Measurements from ENCODE around the gene FAM117B. TPM values are rescaled to one million over a fixed set of nuclear protein-coding genes. Genes with fewer than 3 reads are reported as not detected.

Gene FAM117B
- total RNA-seq, 1 donor from 2014 or later, result 2.1 TPM

DNA sequence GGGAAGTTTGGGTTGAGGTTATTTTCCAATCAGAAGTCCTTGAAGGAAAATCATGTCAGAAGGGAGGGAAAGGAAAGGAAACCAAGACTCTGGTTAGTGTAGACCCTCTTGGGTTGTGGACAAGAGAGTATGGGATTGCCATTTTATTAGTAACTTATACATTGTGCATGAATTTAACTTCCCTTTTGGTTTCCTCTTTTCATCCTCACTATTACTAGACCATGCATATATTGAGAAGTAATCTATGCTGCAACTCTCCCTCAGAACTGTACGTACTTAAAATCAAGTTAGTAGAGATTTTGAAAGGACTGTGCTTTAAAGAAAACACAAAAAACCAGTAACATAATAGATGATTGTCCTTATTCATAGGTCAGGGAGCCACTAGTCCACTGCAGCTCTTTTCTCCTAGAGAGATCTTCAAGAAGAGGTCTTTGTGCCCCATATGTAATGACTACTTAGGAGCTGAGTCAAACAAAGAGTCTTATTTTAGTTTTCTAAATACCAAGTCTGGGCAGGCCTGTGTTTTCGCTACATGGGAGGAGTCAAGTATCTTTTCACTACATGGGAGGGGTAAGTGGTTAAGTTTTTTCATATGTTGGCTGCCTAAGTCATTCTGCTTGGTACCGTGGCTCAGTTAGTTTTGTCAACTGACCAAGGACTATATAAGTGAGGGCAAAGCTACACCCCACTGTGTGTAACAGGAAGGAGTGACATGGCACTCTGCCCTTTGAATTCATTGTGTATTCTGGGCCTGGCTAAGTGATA is 25.2 kb upstream of the FAM117B start:
- no peak overlapping the region for H3K9ac ChIP-seq (ENCODE audit: low read depth in 1 of 3, low read length in 3 of 3)
- H3K27ac ChIP-seq (ENCODE audit: low read depth, low read length), result no peak overlapping the region
- no peak overlapping the region for H3K4me3 ChIP-seq (ENCODE audit: low read length in 3 of 3)
- no peaks in the 10 kb centered on the region for H3K36me3 ChIP-seq (ENCODE audit: control insufficient read depth in 3 of 3, insufficient read depth in 3 of 3, low read length in 3 of 3)
- H3K27me3 ChIP-seq (ENCODE audit: control insufficient read depth in 3 of 3, insufficient read depth in 3 of 3, low read length in 3 of 3), result no peaks in the 10 kb centered on the region
- no peaks in the 10 kb centered on the region for H3K4me1 ChIP-seq (ENCODE audit: control insufficient read depth in 3 of 3, insufficient read depth in 3 of 3, low read length in 3 of 3)
- H3K9me3 ChIP-seq (ENCODE audit: control insufficient read depth in 3 of 3, low read length in 3 of 3), result no peaks in the 10 kb centered on the region

DNA sequence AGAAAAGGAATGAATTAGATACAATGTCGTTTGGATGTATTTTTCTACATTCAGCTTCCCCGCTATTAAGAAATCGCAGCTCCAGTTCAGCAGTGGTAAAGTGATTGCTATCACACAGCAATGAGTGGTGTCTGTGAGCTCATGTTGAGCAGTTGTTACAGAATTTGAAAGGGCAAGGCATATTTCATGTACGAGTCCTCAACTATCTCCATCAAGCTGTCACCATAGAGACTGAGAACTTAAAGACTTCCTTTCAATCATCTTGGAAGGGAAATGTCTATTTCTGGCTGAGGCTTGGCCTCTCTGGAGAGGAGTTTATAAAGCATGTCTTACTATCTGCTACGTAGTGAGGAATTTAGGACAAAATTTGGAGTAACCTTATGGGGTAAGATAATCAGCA is 24.4 kb upstream of the FAM117B start:
- no peak overlapping the region for H3K4me3 ChIP-seq (ENCODE audit: low read length in 3 of 3)
- H3K4me1 ChIP-seq (ENCODE audit: control insufficient read depth in 3 of 3, insufficient read depth in 3 of 3, low read length in 3 of 3), result no peaks in the 10 kb centered on the region
- H3K9me3 ChIP-seq (ENCODE audit: control insufficient read depth in 3 of 3, low read length in 3 of 3), result no peaks in the 10 kb centered on the region
- H3K36me3 ChIP-seq (ENCODE audit: control insufficient read depth in 3 of 3, insufficient read depth in 3 of 3, low read length in 3 of 3), result no peaks in the 10 kb centered on the region
- H3K27ac ChIP-seq (ENCODE audit: low read depth, low read length), result no peak overlapping the region
- H3K27me3 ChIP-seq (ENCODE audit: control insufficient read depth in 3 of 3, insufficient read depth in 3 of 3, low read length in 3 of 3), result no peaks in the 10 kb centered on the region
- H3K9ac ChIP-seq (ENCODE audit: low read depth in 1 of 3, low read length in 3 of 3), result no peak overlapping the region

DNA sequence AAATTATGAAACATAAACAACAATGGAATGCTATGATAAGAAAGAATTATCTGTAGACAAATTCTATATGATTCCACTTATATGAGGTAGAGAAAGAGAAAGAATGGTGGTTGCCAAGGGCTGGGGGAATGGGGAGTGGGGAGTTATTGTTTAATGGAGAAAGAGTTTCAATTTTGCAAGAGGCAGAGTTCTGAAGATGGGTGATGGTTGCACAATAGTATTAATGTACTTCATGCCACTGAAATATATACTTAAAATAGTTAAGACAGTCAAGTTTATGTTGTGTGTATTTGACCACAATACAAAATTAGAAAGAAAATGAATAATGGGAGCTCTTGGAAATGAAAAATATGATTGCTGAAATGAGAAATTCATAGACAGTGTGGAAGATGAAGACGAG is 22.6 kb upstream of the FAM117B start:
- no peaks in the 10 kb centered on the region for H3K9me3 ChIP-seq (ENCODE audit: control insufficient read depth in 3 of 3, low read length in 3 of 3)
- no peaks in the 10 kb centered on the region for H3K4me1 ChIP-seq (ENCODE audit: control insufficient read depth in 3 of 3, insufficient read depth in 3 of 3, low read length in 3 of 3)
- H3K36me3 ChIP-seq (ENCODE audit: control insufficient read depth in 3 of 3, insufficient read depth in 3 of 3, low read length in 3 of 3), result no peaks in the 10 kb centered on the region
- no peak overlapping the region for H3K9ac ChIP-seq (ENCODE audit: low read depth in 1 of 3, low read length in 3 of 3)
- no peak overlapping the region for H3K4me3 ChIP-seq (ENCODE audit: low read length in 3 of 3)
- H3K27me3 ChIP-seq (ENCODE audit: control insufficient read depth in 3 of 3, insufficient read depth in 3 of 3, low read length in 3 of 3), result no peaks in the 10 kb centered on the region
- no peak overlapping the region for H3K27ac ChIP-seq (ENCODE audit: low read depth, low read length)

DNA sequence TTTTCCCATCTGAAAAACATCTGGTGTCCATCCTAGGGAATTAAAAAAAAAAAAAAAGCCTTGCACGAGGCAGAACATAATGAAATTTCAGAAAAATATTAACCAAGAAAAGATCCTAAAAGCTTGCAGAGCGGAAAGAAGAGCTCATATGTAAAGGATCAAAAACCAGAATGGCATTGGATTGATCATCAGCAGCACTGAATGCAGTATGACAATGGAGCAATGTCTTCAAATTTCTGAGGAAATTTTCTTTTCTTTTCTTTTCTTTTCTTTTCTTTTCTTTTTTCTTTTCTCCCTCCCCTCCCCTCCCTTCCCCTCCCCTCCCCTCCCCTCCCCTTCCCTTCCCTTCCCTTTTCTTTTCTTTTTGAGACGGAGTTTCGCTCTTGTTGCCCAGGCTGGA is 21.3 kb upstream of the FAM117B start:
- Histone ChIP-seq H3K9me3 (ENCODE audit: control insufficient read depth in 3 of 3, low read length in 3 of 3) (no peaks in the 10 kb centered on the region), H3K27me3 (ENCODE audit: control insufficient read depth in 3 of 3, insufficient read depth in 3 of 3, low read length in 3 of 3) (no peaks in the 10 kb centered on the region), H3K27ac (ENCODE audit: low read depth, low read length) (no peak overlapping the region), H3K9ac (ENCODE audit: low read depth in 1 of 3, low read length in 3 of 3) (no peak overlapping the region), H3K4me1 (ENCODE audit: control insufficient read depth in 3 of 3, insufficient read depth in 3 of 3, low read length in 3 of 3) (no peaks in the 10 kb centered on the region), H3K36me3 (ENCODE audit: control insufficient read depth in 3 of 3, insufficient read depth in 3 of 3, low read length in 3 of 3) (no peaks in the 10 kb centered on the region), H3K4me3 (ENCODE audit: low read length in 3 of 3) (no peak overlapping the region)

DNA sequence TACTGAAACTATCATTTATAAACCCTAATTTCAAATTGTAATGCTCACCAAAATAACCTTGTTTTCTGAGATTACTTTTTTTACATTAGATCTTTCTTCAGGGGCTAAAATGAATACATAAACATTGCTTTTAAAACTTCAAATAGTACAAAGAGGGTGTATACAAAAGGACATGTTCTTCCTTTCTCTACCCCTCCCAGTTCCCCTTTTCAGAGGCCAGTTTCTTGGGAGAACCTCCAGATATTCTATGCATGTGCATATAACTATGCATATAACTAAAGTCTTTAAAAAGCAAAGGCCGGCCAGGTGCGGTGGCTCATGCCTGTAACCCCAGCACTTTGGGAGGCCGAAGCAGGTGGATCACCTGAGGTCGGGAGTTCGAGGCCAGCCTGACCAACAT is 10.6 kb upstream of the FAM117B start:
- H3K4me3 ChIP-seq (ENCODE audit: low read length in 3 of 3), result no peak overlapping the region
- H3K27me3 ChIP-seq (ENCODE audit: control insufficient read depth in 3 of 3, insufficient read depth in 3 of 3, low read length in 3 of 3), result no peaks in the 10 kb centered on the region
- no peaks in the 10 kb centered on the region for H3K9me3 ChIP-seq (ENCODE audit: control insufficient read depth in 3 of 3, low read length in 3 of 3)
- no peak overlapping the region for H3K9ac ChIP-seq (ENCODE audit: low read depth in 1 of 3, low read length in 3 of 3)
- no peaks in the 10 kb centered on the region for H3K36me3 ChIP-seq (ENCODE audit: control insufficient read depth in 3 of 3, insufficient read depth in 3 of 3, low read length in 3 of 3)
- no peaks in the 10 kb centered on the region for H3K4me1 ChIP-seq (ENCODE audit: control insufficient read depth in 3 of 3, insufficient read depth in 3 of 3, low read length in 3 of 3)
- no peak overlapping the region for H3K27ac ChIP-seq (ENCODE audit: low read depth, low read length)

DNA sequence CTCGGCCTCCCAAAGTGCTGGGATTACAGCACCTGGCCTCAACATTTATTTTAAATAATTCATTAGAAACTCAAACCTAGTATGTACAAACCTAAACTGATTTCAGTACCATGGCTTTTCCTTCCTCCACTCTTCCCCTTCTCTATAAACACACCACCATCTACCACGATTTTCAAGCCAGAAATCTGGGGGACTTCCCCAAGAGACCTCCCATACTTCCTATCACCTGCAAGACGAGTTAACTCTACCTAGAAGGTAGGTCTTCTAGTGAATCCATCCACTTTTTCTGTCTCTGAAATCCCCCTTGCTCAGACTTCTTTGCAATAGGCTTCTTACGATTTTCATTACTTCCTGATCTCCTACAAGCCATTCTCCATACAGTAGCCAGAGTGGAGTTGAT is 7.7 kb upstream of the FAM117B start:
- H3K4me3 ChIP-seq (ENCODE audit: low read length in 3 of 3), result no peak overlapping the region
- no peak overlapping the region for H3K9ac ChIP-seq (ENCODE audit: low read depth in 1 of 3, low read length in 3 of 3)

DNA sequence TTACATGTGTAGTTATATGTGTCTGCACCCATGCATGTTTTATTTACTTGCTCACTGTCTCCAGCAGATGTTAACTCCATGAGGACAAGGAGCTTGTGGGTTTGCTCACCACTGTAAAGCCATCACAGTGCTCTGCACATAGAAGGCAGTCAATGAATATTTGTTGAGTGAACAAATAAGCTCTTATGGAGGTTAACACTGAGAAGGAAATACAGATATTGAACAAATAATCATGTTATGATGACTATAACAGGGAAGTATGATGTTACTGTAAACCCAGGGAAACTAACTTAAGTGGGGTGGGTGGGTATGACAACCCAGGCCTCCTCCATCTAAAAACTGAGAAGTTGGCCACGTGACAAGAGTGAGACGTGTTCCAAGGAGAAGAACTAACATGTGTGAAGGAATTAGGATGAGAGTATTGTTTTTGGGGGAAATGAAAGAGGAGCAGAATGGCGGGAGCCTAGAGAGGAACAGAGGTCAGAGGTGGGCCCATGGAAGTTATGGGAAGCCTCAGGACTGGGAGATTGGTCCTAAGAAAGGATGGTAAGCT is 6.0 kb upstream of the FAM117B start:
- no peaks in the 10 kb centered on the region for H3K36me3 ChIP-seq (ENCODE audit: control insufficient read depth in 3 of 3, insufficient read depth in 3 of 3, low read length in 3 of 3)
- no peaks in the 10 kb centered on the region for H3K27me3 ChIP-seq (ENCODE audit: control insufficient read depth in 3 of 3, insufficient read depth in 3 of 3, low read length in 3 of 3)
- H3K27ac ChIP-seq (ENCODE audit: low read depth, low read length), result no peak overlapping the region
- no peak overlapping the region for H3K9ac ChIP-seq (ENCODE audit: low read depth in 1 of 3, low read length in 3 of 3)
- no peaks in the 10 kb centered on the region for H3K9me3 ChIP-seq (ENCODE audit: control insufficient read depth in 3 of 3, low read length in 3 of 3)
- H3K4me1 ChIP-seq (ENCODE audit: control insufficient read depth in 3 of 3, insufficient read depth in 3 of 3, low read length in 3 of 3), result no peaks in the 10 kb centered on the region
- H3K4me3 ChIP-seq (ENCODE audit: low read length in 3 of 3), result no peak overlapping the region

More for the DNA sequence above, 7.7 kb upstream of the FAM117B start:
- Histone ChIP-seq H3K4me1 (ENCODE audit: control insufficient read depth in 3 of 3, insufficient read depth in 3 of 3, low read length in 3 of 3) (no peaks in the 10 kb centered on the region), H3K27ac (ENCODE audit: low read depth, low read length) (no peak overlapping the region), H3K36me3 (ENCODE audit: control insufficient read depth in 3 of 3, insufficient read depth in 3 of 3, low read length in 3 of 3) (no peaks in the 10 kb centered on the region), H3K9me3 (ENCODE audit: control insufficient read depth in 3 of 3, low read length in 3 of 3) (no peaks in the 10 kb centered on the region), H3K27me3 (ENCODE audit: control insufficient read depth in 3 of 3, insufficient read depth in 3 of 3, low read length in 3 of 3) (no peaks in the 10 kb centered on the region)

DNA sequence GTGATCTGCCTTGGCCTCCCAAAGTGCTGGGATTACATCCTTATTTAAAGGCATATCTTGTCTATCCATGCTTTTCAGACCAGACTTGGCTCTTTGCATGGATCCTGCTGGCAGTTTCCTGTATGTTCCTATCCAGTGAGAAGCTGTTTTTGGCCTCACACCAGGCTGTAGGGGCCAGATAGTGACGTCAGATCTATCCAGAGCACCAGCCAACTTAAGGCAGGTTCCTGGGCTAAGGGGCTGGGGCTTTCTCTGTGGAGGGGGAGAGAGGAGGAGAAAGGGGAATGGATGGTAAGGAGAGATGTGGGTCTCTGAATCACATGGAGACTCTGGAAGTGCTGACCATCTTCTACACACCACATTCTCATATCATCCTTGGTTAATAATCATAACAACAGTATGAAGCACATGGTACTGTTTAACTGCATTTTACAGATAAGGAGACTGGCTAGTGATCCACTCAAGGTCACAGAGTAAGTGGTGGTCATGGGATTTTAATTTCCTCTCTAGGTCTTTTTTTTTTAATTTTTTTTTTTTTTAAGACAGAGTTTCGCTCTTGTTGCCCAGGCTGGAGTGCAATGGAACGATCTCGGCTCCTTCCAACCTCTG is 2.0 kb upstream of the FAM117B start:
- H3K27me3 ChIP-seq (ENCODE audit: control insufficient read depth in 3 of 3, insufficient read depth in 3 of 3, low read length in 3 of 3), result no peaks in the 10 kb centered on the region
- peaks cover 2 to 11% (median 5%) of the 10 kb centered on the region in 3 donors for H3K4me1 ChIP-seq (ENCODE audit: control insufficient read depth in 3 of 3, insufficient read depth in 3 of 3, low read length in 3 of 3)
- H3K9ac ChIP-seq (ENCODE audit: low read depth in 1 of 3, low read length in 3 of 3), result no peak overlapping the region
- H3K4me3 ChIP-seq (ENCODE audit: low read length in 3 of 3), result no peak overlapping the region
- H3K9me3 ChIP-seq (ENCODE audit: control insufficient read depth in 3 of 3, low read length in 3 of 3), result no peaks in the 10 kb centered on the region
- H3K36me3 ChIP-seq (ENCODE audit: control insufficient read depth in 3 of 3, insufficient read depth in 3 of 3, low read length in 3 of 3), result no peaks in the 10 kb centered on the region
- no peak overlapping the region for H3K27ac ChIP-seq (ENCODE audit: low read depth, low read length)

DNA sequence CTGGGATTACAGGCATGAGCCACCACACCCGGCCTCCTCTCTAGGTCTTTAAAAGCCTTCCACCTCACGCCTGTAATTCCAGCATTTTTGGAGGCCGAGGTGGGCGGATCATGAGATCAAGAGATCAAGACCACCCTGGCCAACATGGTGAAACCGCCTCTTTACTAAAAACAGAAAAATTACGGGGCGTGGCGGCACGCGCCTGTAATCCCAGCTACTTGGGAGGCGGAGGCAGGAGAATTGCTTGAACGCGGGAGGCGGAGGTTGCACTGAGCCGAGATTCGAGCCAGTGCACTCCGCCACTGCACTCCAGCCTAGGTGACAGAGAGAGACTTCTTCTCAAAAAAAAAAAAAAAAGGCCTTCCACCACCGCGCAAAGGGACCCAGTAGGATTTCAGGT is 1.3 kb upstream of the FAM117B start:
- Histone ChIP-seq H3K9me3 (ENCODE audit: control insufficient read depth in 3 of 3, low read length in 3 of 3) (no peaks in the 10 kb centered on the region), H3K4me1 (ENCODE audit: control insufficient read depth in 3 of 3, insufficient read depth in 3 of 3, low read length in 3 of 3) (peaks cover 2 to 11% (median 5%) of the 10 kb centered on the region in 3 donors), H3K36me3 (ENCODE audit: control insufficient read depth in 3 of 3, insufficient read depth in 3 of 3, low read length in 3 of 3) (no peaks in the 10 kb centered on the region), H3K27ac (ENCODE audit: low read depth, low read length) (no peak overlapping the region), H3K27me3 (ENCODE audit: control insufficient read depth in 3 of 3, insufficient read depth in 3 of 3, low read length in 3 of 3) (no peaks in the 10 kb centered on the region), H3K4me3 (ENCODE audit: low read length in 3 of 3) (no peak overlapping the region), H3K9ac (ENCODE audit: low read depth in 1 of 3, low read length in 3 of 3) (no peak overlapping the region)

DNA sequence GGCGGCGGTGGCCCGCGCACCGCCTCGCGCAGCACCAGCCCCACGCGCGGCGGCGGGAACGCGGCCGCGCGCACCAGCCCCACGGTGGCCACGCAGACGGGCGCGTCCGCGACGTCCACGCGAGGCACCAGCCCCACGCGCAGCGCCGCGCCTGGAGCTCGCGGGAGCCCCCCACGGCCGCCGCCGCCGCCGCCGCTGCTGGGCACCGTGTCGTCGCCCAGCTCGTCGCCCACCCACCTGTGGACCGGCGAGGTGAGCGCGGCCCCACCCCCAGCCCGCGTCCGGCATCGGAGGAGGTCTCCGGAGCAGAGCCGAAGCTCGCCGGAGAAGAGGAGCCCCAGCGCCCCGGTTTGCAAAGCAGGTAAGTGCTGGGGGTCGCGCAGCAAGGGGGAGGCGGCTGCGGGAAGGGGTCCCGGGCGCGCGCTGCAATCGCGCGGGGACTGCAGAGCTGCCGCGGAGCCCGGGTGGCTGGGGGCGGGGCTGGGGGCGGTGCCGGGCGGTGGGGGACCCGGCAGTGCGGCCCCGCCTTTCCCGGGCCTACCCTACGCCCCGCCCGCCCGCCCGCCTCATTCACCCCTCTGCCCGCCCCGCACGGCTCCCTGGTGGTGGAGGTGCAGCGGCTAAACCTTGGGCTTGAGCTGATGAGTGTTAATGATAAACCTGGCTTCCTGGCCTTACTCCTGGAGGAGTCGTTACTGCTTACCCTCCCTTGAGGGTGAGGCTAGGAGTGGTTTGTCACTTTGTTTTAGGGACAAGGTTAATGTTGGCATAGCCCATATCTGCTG is 851 bp downstream of the FAM117B start:
- H3K27me3 ChIP-seq (ENCODE audit: control insufficient read depth in 3 of 3, insufficient read depth in 3 of 3, low read length in 3 of 3), result no peaks in the 10 kb centered on the region
- peak overlapping the region; percentile 14 for H3K27ac ChIP-seq (ENCODE audit: low read depth, low read length)
- H3K4me3 ChIP-seq (ENCODE audit: low read length in 3 of 3), result peak overlapping the region; percentile 69 to 92 (median 86)
- no peaks in the 10 kb centered on the region for H3K36me3 ChIP-seq (ENCODE audit: control insufficient read depth in 3 of 3, insufficient read depth in 3 of 3, low read length in 3 of 3)
- no peaks in the 10 kb centered on the region for H3K9me3 ChIP-seq (ENCODE audit: control insufficient read depth in 3 of 3, low read length in 3 of 3)
- peaks cover 2 to 11% (median 5%) of the 10 kb centered on the region in 3 donors for H3K4me1 ChIP-seq (ENCODE audit: control insufficient read depth in 3 of 3, insufficient read depth in 3 of 3, low read length in 3 of 3)
- H3K9ac ChIP-seq (ENCODE audit: low read depth in 1 of 3, low read length in 3 of 3), result peak overlapping the region; percentile 27 to 92 (median 88)

All from skeletal muscle tissue (tissue), 4 donors.